ENCODE measurements around the gene PFDN6. TPM values are rescaled to one million over a fixed set of nuclear protein-coding genes. Genes with fewer than 3 reads are reported as not detected.

Gene PFDN6
- total and polyA plus RNA-seq, 9 of the 15 experiments (the other 6 are each of a cell fraction or from before 2014, with no cell fraction given) = 6.8 to 475 (median 216) TPM

DNA sequence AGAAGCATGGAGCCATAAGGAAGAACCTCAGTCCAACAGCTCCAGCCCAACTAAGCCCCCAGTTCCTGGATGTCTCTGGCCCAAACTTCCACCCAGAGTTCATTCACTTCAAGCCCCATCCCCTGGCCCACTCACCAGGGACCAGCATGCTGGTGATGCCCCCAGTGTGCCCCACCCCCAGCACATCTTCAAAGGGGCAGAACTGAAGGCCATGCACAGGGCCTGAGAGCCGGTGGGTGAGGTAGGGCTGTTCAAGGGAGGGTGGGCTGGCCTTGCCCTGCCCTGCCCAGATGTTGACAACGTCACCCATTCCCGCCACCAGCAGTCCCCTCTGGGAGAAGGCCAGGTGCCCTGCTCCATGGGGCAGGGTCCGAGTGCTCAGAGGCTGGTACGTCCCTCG, 8.9 kb upstream of the PFDN6 start:
- Histone ChIP-seq H3K27ac (ENCODE audit: extremely low read depth, low read depth, low read length) (no peak overlapping the region), H3K27me3 (ENCODE audit: control insufficient read depth in 2 of 2, insufficient read depth in 2 of 2, low read length in 2 of 2) (no peaks in the 10 kb centered on the region), H3K4me1 (replicated peaks in 1 of 2; ENCODE audit: control insufficient read depth in 2 of 2, insufficient read depth in 2 of 2, low read length in 2 of 2) (peaks cover 16 to 39% of the 10 kb centered on the region in 2 experiments; a peak in 4 of 5 replicates), H4K20me1 (replicated peaks; ENCODE audit: control insufficient read depth, insufficient read depth, low read length) (peaks cover 13% of the 10 kb centered on the region), H3K9me3 (replicated peaks; ENCODE audit: control insufficient read depth, insufficient read depth, low read depth, low read length) (no peaks in the 10 kb centered on the region), H3K4me3 (no peak overlapping the region), H2AFZ (ENCODE audit: low read depth, low read length) (no peak overlapping the region), H3K36me3 (ENCODE audit: control insufficient read depth, insufficient read depth, low read length) (peaks cover 89% of the 10 kb centered on the region), H3K9ac (ENCODE audit: insufficient read depth in 1 of 2, low read depth in 2 of 2, low read length in 2 of 2) (peak overlapping the region in 1 of 2 experiments; percentile 30; a peak in 2 of 4 replicates), H3K4me2 (ENCODE audit: insufficient read depth, low read length) (no peak overlapping the region; the same call in 1 of the 2 replicates), H3K9me1 (ENCODE audit: control insufficient read depth, insufficient read depth, low read length) (no peaks in the 10 kb centered on the region), H3K79me2 (ENCODE audit: control insufficient read depth, insufficient read depth, low read length) (peaks cover 10% of the 10 kb centered on the region)
- no TSS peak for BruUV-seq (replicated peaks)
- ChIA-PET CTCF (ENCODE audit: low intra/inter-chr PET ratio) (interaction anchor here (1.2 to 6.6 kb wide), 7 partner anchors 19 to 145 kb away, joined by 5 to 64 read pairs (median 14); partner anchors contain the start of genes CUTA, KIFC1 and RGL2), POLR2A (interaction anchor here (0.7 to 8.1 kb wide), 4 partner anchors 8 to 19 kb away, joined by 3 to 90 read pairs (median 10); partner anchors contain the start of genes PFDN6, RPS18, VPS52 and WDR46)
- in situ Hi-C loops (cut with MboI) (no loop called here), intact Hi-C loops (cut with micrococcal nuclease) (loop anchor here (1.0 to 2.0 kb wide), 4 partner anchors 19 to 146 kb away; no protein-coding TSS in a partner anchor)
- FAIRE-seq = no peak
- DNase-seq (ENCODE audit: extremely low read depth in 1 of 4, low spot score in 3 of 4) = no peak
- WGBS (ENCODE audit: insufficient coverage, low coverage, missing lambda C conversion rate) = 89% methylated on average over 6 of the region's 6 CpGs
- no peak for TF ChIP-seq ADNP (tag; IDR thresholded peaks at IDR 0.05)
- TF ChIP-seq, protein P1, sequence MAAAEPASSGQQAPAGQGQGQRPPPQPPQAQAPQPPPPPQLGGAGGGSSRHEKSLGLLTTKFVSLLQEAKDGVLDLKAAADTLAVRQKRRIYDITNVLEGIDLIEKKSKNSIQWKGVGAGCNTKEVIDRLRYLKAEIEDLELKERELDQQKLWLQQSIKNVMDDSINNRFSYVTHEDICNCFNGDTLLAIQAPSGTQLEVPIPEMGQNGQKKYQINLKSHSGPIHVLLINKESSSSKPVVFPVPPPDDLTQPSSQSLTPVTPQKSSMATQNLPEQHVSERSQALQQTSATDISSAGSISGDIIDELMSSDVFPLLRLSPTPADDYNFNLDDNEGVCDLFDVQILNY (CRISPR knock-in tag; IDR thresholded peaks at IDR 0.05) = no peak
- no peak for TF ChIP-seq PHB2 (IDR thresholded peaks at IDR 0.05; ENCODE audit: low read depth)
- TF ChIP-seq RBFOX2 (IDR thresholded peaks at IDR 0.05; ENCODE audit: low read depth, low read length) = peak; percentile 51
- TF ChIP-seq HCFC1 (IDR thresholded peaks at IDR 0.05; ENCODE audit: low read depth, low read length) = no peak
- TF ChIP-seq POLR2AphosphoS2 (IDR thresholded peaks at IDR 0.05; ENCODE audit: low read length) = no peak
- TF ChIP-seq, protein P2, sequence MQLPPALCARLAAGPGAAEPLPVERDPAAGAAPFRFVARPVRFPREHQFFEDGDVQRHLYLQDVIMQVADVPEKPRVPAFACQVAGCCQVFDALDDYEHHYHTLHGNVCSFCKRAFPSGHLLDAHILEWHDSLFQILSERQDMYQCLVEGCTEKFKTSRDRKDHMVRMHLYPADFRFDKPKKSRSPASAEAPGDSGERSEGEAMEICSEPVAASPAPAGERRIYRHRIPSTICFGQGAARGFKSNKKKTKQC (CRISPR knock-in tag; IDR thresholded peaks at IDR 0.05) = 0 out of 2 replicates have a peak, but pooled peaks have one; percentile 30
- TF ChIP-seq JUND (IDR thresholded peaks at IDR 0.05; ENCODE audit: borderline replicate concordance, low read depth, low read length) = no peak
- TF ChIP-seq JUND (tag; IDR thresholded peaks at IDR 0.05; ENCODE audit: borderline replicate concordance, low read depth, low read length) = no peak
- no peak for TF ChIP-seq NR2C2 (CRISPR knock-in tag; IDR thresholded peaks at IDR 0.05)
- TF ChIP-seq NR2C2 (tag; IDR thresholded peaks at IDR 0.05) = 0 out of 2 replicates have a peak, but pooled peaks have one; percentile 2
- no peak for TF ChIP-seq SP1 (CRISPR knock-in tag; IDR thresholded peaks at IDR 0.05)
- 0 out of 2 replicates have a peak, but pooled peaks have one; percentile 41 for TF ChIP-seq ZC3H4 (CRISPR knock-in tag; IDR thresholded peaks at IDR 0.05; ENCODE audit: borderline replicate concordance)
- no peak for TF ChIP-seq CBX2 (IDR thresholded peaks at IDR 0.05; ENCODE audit: insufficient read depth, low read length, poor library complexity, severe bottlenecking)
- TF ChIP-seq, protein P3, sequence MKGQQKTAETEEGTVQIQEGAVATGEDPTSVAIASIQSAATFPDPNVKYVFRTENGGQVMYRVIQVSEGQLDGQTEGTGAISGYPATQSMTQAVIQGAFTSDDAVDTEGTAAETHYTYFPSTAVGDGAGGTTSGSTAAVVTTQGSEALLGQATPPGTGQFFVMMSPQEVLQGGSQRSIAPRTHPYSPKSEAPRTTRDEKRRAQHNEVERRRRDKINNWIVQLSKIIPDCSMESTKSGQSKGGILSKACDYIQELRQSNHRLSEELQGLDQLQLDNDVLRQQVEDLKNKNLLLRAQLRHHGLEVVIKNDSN (CRISPR knock-in tag; IDR thresholded peaks at IDR 0.05) = no peak
- no peak for TF ChIP-seq ZFX (CRISPR knock-in tag; IDR thresholded peaks at IDR 0.05)
- TF ChIP-seq, protein P4, sequence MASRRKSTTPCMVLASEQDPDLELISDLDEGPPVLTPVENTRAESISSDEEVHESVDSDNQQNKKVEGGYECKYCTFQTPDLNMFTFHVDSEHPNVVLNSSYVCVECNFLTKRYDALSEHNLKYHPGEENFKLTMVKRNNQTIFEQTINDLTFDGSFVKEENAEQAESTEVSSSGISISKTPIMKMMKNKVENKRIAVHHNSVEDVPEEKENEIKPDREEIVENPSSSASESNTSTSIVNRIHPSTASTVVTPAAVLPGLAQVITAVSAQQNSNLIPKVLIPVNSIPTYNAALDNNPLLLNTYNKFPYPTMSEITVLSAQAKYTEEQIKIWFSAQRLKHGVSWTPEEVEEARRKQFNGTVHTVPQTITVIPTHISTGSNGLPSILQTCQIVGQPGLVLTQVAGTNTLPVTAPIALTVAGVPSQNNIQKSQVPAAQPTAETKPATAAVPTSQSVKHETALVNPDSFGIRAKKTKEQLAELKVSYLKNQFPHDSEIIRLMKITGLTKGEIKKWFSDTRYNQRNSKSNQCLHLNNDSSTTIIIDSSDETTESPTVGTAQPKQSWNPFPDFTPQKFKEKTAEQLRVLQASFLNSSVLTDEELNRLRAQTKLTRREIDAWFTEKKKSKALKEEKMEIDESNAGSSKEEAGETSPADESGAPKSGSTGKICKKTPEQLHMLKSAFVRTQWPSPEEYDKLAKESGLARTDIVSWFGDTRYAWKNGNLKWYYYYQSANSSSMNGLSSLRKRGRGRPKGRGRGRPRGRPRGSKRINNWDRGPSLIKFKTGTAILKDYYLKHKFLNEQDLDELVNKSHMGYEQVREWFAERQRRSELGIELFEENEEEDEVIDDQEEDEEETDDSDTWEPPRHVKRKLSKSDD (conservative IDR thresholded peaks at IDR 0.05; ENCODE audit: low read length) = no peak
- TF ChIP-seq POLR2G (IDR thresholded peaks at IDR 0.05; ENCODE audit: low read depth, low read length) = peak; percentile 55
- no peak for TF ChIP-seq MEF2D (tag; conservative IDR thresholded peaks at IDR 0.05; ENCODE audit: low read depth)
- ATAC-seq = no peak

Measured in K562 (cell line).